Ovary (tissue), 3 donors: ENCODE data around the gene IFI27L1.

Source experiments
- CTCF ChIP-seq, 3 donors: fragments of 450-650 bp in 2 of 3; fragments of 200-600 bp in 1 of 3; IDR thresholded peaks; one replicate each; pipeline versions ENCODE4 v1.5.1 to v1.8.0; 2016 to 2022; ENCODE audit warnings: antibody characterized with exemption in 3 of 3, mild to moderate bottlenecking in 1 of 3
- EP300 ChIP-seq: sonication (generic); formaldehyde crosslinking; IDR thresholded peaks from one replicate; pipeline ENCODE4 v1.6.1; 2017; ENCODE audit warnings: antibody characterized with exemption
- POLR2A ChIP-seq: fragments of 450-650 bp; IDR thresholded peaks from one replicate; pipeline ENCODE4 v1.6.1; 2017; ENCODE audit warnings: antibody characterized with exemption, mild to moderate bottlenecking, moderate library complexity
- donor health status: DM: no; HTN: no; CAD: no.

- no peak for TF ChIP-seq CTCF (IDR thresholded peaks at IDR 0.05)
- TF ChIP-seq EP300 = no peak
- no peak for TF ChIP-seq POLR2A
Measured at GRCh38 chr14:94081386-94081820, 293 bp downstream of the IFI27L1 start.
